ENCODE data around the gene KRTAP10-3.
"Not testable (repeated sequence)": the region's sequence is repeated elsewhere in the genome, so short reads cannot be mapped to it uniquely, and the experiment has no call there.

KRTAP10-3 gene

GRCh38 chr21:44569861-44570517, 11.4 kb upstream of the KRTAP10-3 start:
- DNase-seq: no peak

GRCh38 chr21:44568667-44569556, 10.3 kb upstream of the KRTAP10-3 start:
- DNase-seq: no peak

- no peak for DNase-seq
These were observed 9.7 kb upstream of the KRTAP10-3 start for GRCh38 chr21:44568261-44568660.

GRCh38 chr21:44567481-44568171, 9.0 kb upstream of the KRTAP10-3 start:
- DNase-seq: no peak

GRCh38 chr21:44566403-44566802, 7.8 kb upstream of the KRTAP10-3 start:
- DNase-seq: no peak

- DNase-seq: no peak
These were observed 6.4 kb upstream of the KRTAP10-3 start for GRCh38 chr21:44564886-44565598.

GRCh38 chr21:44564099-44564498, 5.5 kb upstream of the KRTAP10-3 start:
- no peak for DNase-seq

- DNase-seq: not testable (repeated sequence)
These were observed 293 bp downstream of the KRTAP10-3 start for GRCh38 chr21:44558329-44558675.

- no peak for DNase-seq
These were observed 885 bp downstream of the KRTAP10-3 start for GRCh38 chr21:44557491-44558328.

- DNase-seq: no peak
These were observed 1.7 kb downstream of the KRTAP10-3 start for GRCh38 chr21:44556879-44557278.

- no peak for DNase-seq
These were observed 3.3 kb downstream of the KRTAP10-3 start for GRCh38 chr21:44555200-44555875.

GRCh38 chr21:44552681-44553080, 5.9 kb downstream of the KRTAP10-3 start:
- no peak for DNase-seq

- DNase-seq: no peak
These were observed 6.5 kb downstream of the KRTAP10-3 start for GRCh38 chr21:44552136-44552535.

GRCh38 chr21:44551340-44551961, 7.1 kb downstream of the KRTAP10-3 start, which contains the start of gene KRTAP10-2:
TSS of gene KRTAP10-2 (minus strand) at chr21:44551505. CDS start at chr21:44551458, 47 bp downstream.
- DNase-seq: no peak

GRCh38 chr21:44550807-44551206, 7.8 kb downstream of the KRTAP10-3 start:
- DNase-seq: no peak

GRCh38 chr21:44550285-44550684, 8.3 kb downstream of the KRTAP10-3 start:
- not testable (repeated sequence) for DNase-seq

- no peak for DNase-seq
These were observed 8.9 kb downstream of the KRTAP10-3 start for GRCh38 chr21:44549525-44550211.

- no peak for DNase-seq
These were observed 9.7 kb downstream of the KRTAP10-3 start for GRCh38 chr21:44548922-44549321.

- no peak for DNase-seq
These were observed 10.2 kb downstream of the KRTAP10-3 start for GRCh38 chr21:44548381-44548780.

- peak; percentile 8 for DNase-seq
These were observed 10.8 kb downstream of the KRTAP10-3 start for GRCh38 chr21:44547656-44548331.

Data from stimulated activated CD4-positive, alpha-beta T cell treated with anti-CD3 and anti-CD28 coated beads, Interleukin-12 subunit alpha, Interleukin-12 subunit beta, amount 100 ng/mL, for 4 hours (primary cell).